HepG2 (cell line): ENCODE data around the gene CRTC2. TPM values are rescaled to one million over a fixed set of nuclear protein-coding genes. Genes with fewer than 3 reads are reported as not detected.
A peak's percentile ranks its signal among the peaks of the same experiment; 100 is the strongest.

Experiments
- ATAC-seq: fragments of 200-7000 bp; cut with Tn5 transposase; 3 replicates; pipeline ENCODE4 v1.9.1; 2020; ENCODE audit warnings: mild to moderate bottlenecking, moderate library complexity
- BruUV-seq: library from RNA; stranded (reverse); fragments of 400-500 nt; replicated peaks from 2 replicates; lab custom pipeline; 2021; lab: Mats Ljungman, UMichigan
- CTCF ChIA-PET: fragments of 300-600 bp; formaldehyde crosslinking; extraction: SDS; loops from one replicate; lab custom pipeline; 2021; ENCODE audit warnings: low total read pairs, inconsistent platforms, low intra/inter-chr PET ratio; lab: Yijun Ruan, JAX
- POLR2A ChIA-PET: fragments of 350-600 bp; sonication (Branson Sonifier 250); formaldehyde crosslinking; loops from one replicate; lab custom pipeline; 2020; ENCODE audit warnings: antibody characterized with exemption, inconsistent platforms; lab: Yijun Ruan, JAX
- DNase-seq: peaks from one replicate; pipeline ENCODE4 v3.0.0-alpha.2; 2015; ENCODE audit warnings: low spot score
- FAIRE-seq: peaks from 3 replicates; lab custom pipeline; 2011; peaks lifted over from hg19 to GRCh38; lab: Jason Lieb, UNC
- H2AFZ ChIP-seq: one replicate; pipeline ENCODE4 v1.6.1; 2011; ENCODE audit warnings: low read length, inconsistent platforms
- H3K27ac ChIP-seq: fragments of 300-600 bp; 3 replicates; pipeline ENCODE4 v1.8.0; 2011; ENCODE audit warnings: mixed run types, mild to moderate bottlenecking, mixed read lengths, low read length, inconsistent platforms; ENCODE audit not compliant: insufficient read depth; ENCODE audit errors: extremely low read length
- H3K27me3 ChIP-seq, 2 experiments: fragments of 200-600 bp in 1 of 2; 2 replicates in 1 of 2; 3 replicates in 1 of 2; pipeline versions ENCODE4 v1.6.0 to v1.8.0; 2011; ENCODE audit warnings: low read length in 2 of 2, mild to moderate bottlenecking in 2 of 2, moderate library complexity in 2 of 2, inconsistent platforms in 1 of 2; ENCODE audit not compliant: insufficient read depth in 2 of 2, control insufficient read depth in 1 of 2
- H3K36me3 ChIP-seq, 2 experiments: fragments of 200-600 bp in 1 of 2; replicated peaks in 1 of 2; 2 replicates in 1 of 2; 3 replicates in 1 of 2; pipeline versions ENCODE4 v1.5.1 to v1.8.0; 2011; ENCODE audit warnings: low read length in 2 of 2, inconsistent platforms in 1 of 2; ENCODE audit not compliant: insufficient read depth in 2 of 2, control insufficient read depth in 1 of 2
- H3K4me1 ChIP-seq: 2 replicates; pipeline ENCODE4 v1.5.1; 2012; ENCODE audit warnings: low read length, inconsistent platforms; ENCODE audit not compliant: insufficient read depth
- H3K4me2 ChIP-seq: 2 replicates; pipeline ENCODE4 v1.6.0; 2011; ENCODE audit warnings: low read depth, low read length, inconsistent platforms
- H3K4me3 ChIP-seq, 3 experiments: fragments of 200-600 bp in 1 of 3; sonication (generic), shearing (Covaris generic) in 1 of 3; replicated peaks in 1 of 3; 2 replicates each; pipeline ENCODE4 v1.5.1; 2011 to 2016; ENCODE audit warnings: low read length in 3 of 3, inconsistent platforms in 2 of 3, low read depth in 2 of 3, mild to moderate bottlenecking in 2 of 3, control low read depth in 1 of 3, mixed read lengths in 1 of 3; ENCODE audit not compliant: insufficient read depth in 1 of 3
- H3K79me2 ChIP-seq: one replicate; pipeline ENCODE4 v1.6.1; 2011; ENCODE audit warnings: low read length, inconsistent platforms; ENCODE audit not compliant: insufficient read depth
- H3K9ac ChIP-seq: 2 replicates; pipeline ENCODE4 v1.6.0; 2011; ENCODE audit warnings: mild to moderate bottlenecking, low read depth, low read length, inconsistent platforms; ENCODE audit not compliant: insufficient read depth
- H3K9me3 ChIP-seq: 2 replicates; pipeline ENCODE4 v1.5.1; 2012; ENCODE audit warnings: mild to moderate bottlenecking, low read length
- H4K20me1 ChIP-seq: 2 replicates; pipeline ENCODE4 v1.6.0; 2011; ENCODE audit warnings: inconsistent platforms, mild to moderate bottlenecking, low read length, moderate library complexity; ENCODE audit not compliant: insufficient read depth
- CEBPG ChIP-seq: IDR thresholded peaks from 2 replicates; pipeline ENCODE4 v1.6.1; 2016
- FOXC1 ChIP-seq: sonication (generic); formaldehyde crosslinking; IDR thresholded peaks from 2 replicates; pipeline ENCODE4 v1.8.0; 2022; ENCODE audit warnings: mild to moderate bottlenecking, missing genetic modification reagents, borderline replicate concordance
- MLX ChIP-seq: IDR thresholded peaks from 2 replicates; pipeline ENCODE4 v1.6.1; 2016
- MLXIP ChIP-seq: sonication (generic); formaldehyde crosslinking; IDR thresholded peaks from 2 replicates; pipeline ENCODE4 v1.9.0; 2021; ENCODE audit warnings: missing genetic modification reagents, borderline replicate concordance
- NR1H2 ChIP-seq: sonication (generic); formaldehyde crosslinking; IDR thresholded peaks from 2 replicates; pipeline ENCODE4 v1.8.1; 2022; ENCODE audit warnings: low read depth, missing genetic modification reagents, borderline replicate concordance
- NR3C1 ChIP-seq: sonication (generic); formaldehyde crosslinking; IDR thresholded peaks from 2 replicates; pipeline ENCODE4 v1.4.0; 2020; ENCODE audit warnings: missing genetic modification reagents
- RBM22 ChIP-seq: fragments of 200-400 bp; formaldehyde crosslinking; optimal IDR thresholded peaks from 2 replicates; pipeline ENCODE3; 2017; ENCODE audit warnings: mild to moderate bottlenecking, low read length, moderate library complexity
- SMAD1 ChIP-seq: sonication (generic); formaldehyde crosslinking; IDR thresholded peaks from 2 replicates; pipeline ENCODE4 v1.4.0; 2020; ENCODE audit warnings: missing genetic modification reagents, low read depth, mild to moderate bottlenecking, borderline replicate concordance
- SP140L ChIP-seq: sonication (generic); formaldehyde crosslinking; IDR thresholded peaks from 2 replicates; pipeline ENCODE4 v1.4.0; 2020; ENCODE audit warnings: missing genetic modification reagents, borderline replicate concordance
- XRCC5 ChIP-seq: fragments of 200-400 bp; formaldehyde crosslinking; optimal IDR thresholded peaks from 2 replicates; pipeline ENCODE3; 2017; ENCODE audit warnings: mild to moderate bottlenecking, low read length
- ZFP36L1 ChIP-seq: sonication (generic); formaldehyde crosslinking; IDR thresholded peaks from 2 replicates; pipeline ENCODE4 v1.8.0; 2022; ENCODE audit warnings: mild to moderate bottlenecking, missing genetic modification reagents, moderate library complexity
- ZNF121 ChIP-seq: sonication (generic); formaldehyde crosslinking; IDR thresholded peaks from 2 replicates; pipeline ENCODE4 v1.5.0; 2020; ENCODE audit warnings: mild to moderate bottlenecking, missing genetic modification reagents
- ZNF264 ChIP-seq: sonication (generic); formaldehyde crosslinking; IDR thresholded peaks from 2 replicates; pipeline ENCODE4 v1.4.0; 2020; ENCODE audit warnings: missing genetic modification reagents
- ZNF280D ChIP-seq: sonication (generic); formaldehyde crosslinking; IDR thresholded peaks from 2 replicates; pipeline ENCODE4 v1.5.1; 2020; ENCODE audit warnings: mild to moderate bottlenecking, missing genetic modification reagents
- ZNF331 ChIP-seq: sonication (generic); formaldehyde crosslinking; IDR thresholded peaks from 2 replicates; pipeline ENCODE4 v1.4.0; 2020; ENCODE audit warnings: missing genetic modification reagents
- ZNF564 ChIP-seq: sonication (generic); formaldehyde crosslinking; IDR thresholded peaks from 2 replicates; pipeline ENCODE4 v1.8.1; 2023; ENCODE audit warnings: mild to moderate bottlenecking, missing genetic modification reagents
- ZNF740 ChIP-seq: sonication (generic); formaldehyde crosslinking; IDR thresholded peaks from 2 replicates; pipeline ENCODE4 v1.4.0; 2020; ENCODE audit warnings: missing genetic modification reagents
- WGBS: methylation state at CpG from one replicate; pipeline ENCODE4 v1.1.6; 2017; ENCODE audit warnings: low lambda C conversion rate; 5-methylcytosine and 5-hydroxymethylcytosine counted together
- in situ Hi-C: cut with HindIII; loops from 2 replicates; pipeline ENCODE4 v1.10.0; 2017; ENCODE audit warnings: low pct_unique_long_range_greater_than_20kb; ENCODE audit not compliant: extremely low pct_ligation_motif_present
- intact Hi-C: fragments of 100-400 bp; cut with micrococcal nuclease; formaldehyde crosslinking; loops from one replicate; pipeline ENCODE4 v1.10.0; 2022; ENCODE audit not compliant: unreplicated experiment
- polyA plus RNA-seq, 8 experiments: library from polyadenylated mRNA; depleted of rRNA in 3 of 8; stranded (reverse) in 7 of 8; unstranded in 1 of 8; fragments of >200 nt; fragmentation: Illumina TruSeq in 4 of 8; extraction: Trizol in 4 of 8; gene quantifications; 2 replicates each; pipeline versions ENCODE4 v1.2.1 to v1.2.3, GENCODE V29; 2011 to 2016; ENCODE audit warnings: low read depth in 4 of 8, missing spikeins in 1 of 8, mixed read lengths in 1 of 8; ENCODE audit not compliant: insufficient read depth in 1 of 8
- total RNA-seq, 5 experiments: library from RNA; depleted of rRNA; stranded (reverse); fragments of >200 nt; fragmentation: Illumina TruSeq; extraction: Trizol; gene quantifications; 2 replicates each; pipeline ENCODE4 v1.2.3, GENCODE V29; 2016; ENCODE audit warnings: low read depth in 1 of 5

The CRTC2 gene
- total and polyA plus RNA-seq, 2 of the 13 experiments (the other 11 are each of a cell fraction or from before 2014, with no cell fraction given): 6.1 to 26.7 TPM

GRCh38 chr1:153968408-153968807 is 10.0 kb upstream of the CRTC2 start (continued):
- TF ChIP-seq ZNF280D (CRISPR knock-in tag) (no peak), NR3C1 (no peak), MLX (CRISPR knock-in tag) (no peak), MLXIP (CRISPR knock-in tag) (no peak), NR1H2 (CRISPR knock-in tag) (no peak)

GRCh38 chr1:153968000-153968363 is 9.6 kb upstream of the CRTC2 start:
- Histone ChIP-seq H3K36me3 (no peaks in the 10 kb centered on the region), H2AFZ (no peak overlapping the region), H3K9me3 (no peaks in the 10 kb centered on the region), H3K27ac (peak overlapping the region; percentile 83), H3K9ac (peak overlapping the region; percentile 75), H3K27me3 (no peaks in the 10 kb centered on the region; a peak in 1 of 5 replicates), H4K20me1 (no peaks in the 10 kb centered on the region), H3K4me2 (peak overlapping the region; percentile 98), H3K79me2 (peaks cover 9% of the 10 kb centered on the region), H3K4me1 (peaks cover 29% of the 10 kb centered on the region), H3K4me3 (peak overlapping the region; percentile 62 to 82 (median 72))
- no peak for DNase-seq
- in situ Hi-C loops (no loop called here), intact Hi-C loops (loop anchor here (5.0 kb wide), 1 partner anchor 171 kb away; no protein-coding TSS in a partner anchor)
- BruUV-seq: no TSS peak
- CTCF ChIA-PET: no interaction called here
- POLR2A ChIA-PET: interaction anchor here (0.9 to 10.0 kb wide), 14 partner anchors 9 to 252 kb away, joined by 3 to 209 read pairs (median 6); partner anchors contain the start of genes CRTC2, DENND4B, GATAD2B and INTS3
- no peak for ATAC-seq
- 4% methylated on average over 8 of the region's 8 CpGs for WGBS
- no peak for FAIRE-seq
- TF ChIP-seq RBM22 (no peak), ZNF121 (CRISPR knock-in tag) (no peak), CEBPG (CRISPR knock-in tag) (no peak), ZNF331 (CRISPR knock-in tag) (0 out of 2 replicates have a peak, but pooled peaks have one; percentile 3), XRCC5 (peak; percentile 7), ZNF264 (CRISPR knock-in tag) (0 out of 2 replicates have a peak, but pooled peaks have one; percentile 11), FOXC1 (CRISPR knock-in tag) (0 out of 2 replicates have a peak, but pooled peaks have one; percentile 6), SMAD1 (no peak), ZNF740 (CRISPR knock-in tag) (0 out of 2 replicates have a peak, but pooled peaks have one; percentile 46), SP140L (CRISPR knock-in tag) (no peak), ZFP36L1 (0 out of 2 replicates have a peak, but pooled peaks have one; percentile 18), ZNF564 (CRISPR knock-in tag) (no peak)
